Epidermal melanocyte (primary cell): Measurements from ENCODE around the gene PCGF6.

Source experiments
- DNase-seq: peaks from one replicate; pipeline ENCODE4 v3.0.0; 2011; ENCODE audit warnings: low spot score; ENCODE audit not compliant: insufficient read length

PCGF6 gene

DNA sequence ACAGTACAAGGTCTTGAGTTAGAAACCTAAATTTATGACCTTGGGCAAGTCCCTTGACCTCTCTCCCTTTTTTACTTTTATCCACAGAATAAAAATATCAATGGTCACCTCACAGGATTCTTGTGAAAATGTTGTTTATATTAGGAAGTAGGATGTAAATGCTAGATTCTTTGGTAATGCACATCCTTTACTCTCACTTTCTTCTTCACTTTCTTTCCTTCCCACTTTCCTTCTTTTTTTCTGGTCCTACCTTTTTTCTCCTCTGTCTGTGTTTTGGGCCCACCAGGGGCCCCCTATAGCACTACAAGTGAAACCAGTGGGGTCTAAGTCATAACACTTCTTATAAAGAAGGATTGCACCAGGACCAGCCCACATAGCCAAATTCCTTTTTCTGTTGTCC, 93.1 kb downstream of the PCGF6 start:
- DNase-seq, result no peak

GRCh38 chr10:103256613-103257012, 94.3 kb downstream of the PCGF6 start:
- no peak for DNase-seq

GRCh38 chr10:103254538-103255325, 96.2 kb downstream of the PCGF6 start:
- DNase-seq, result no peak

- DNase-seq, result no peak
Observed at GRCh38 chr10:103254113-103254512, 96.8 kb downstream of the PCGF6 start.
